ENCODE results near the gene MAPK6.

GRCh38 chr15:52016316-52016715, 2.7 kb upstream of the MAPK6 start:
- TF ChIP-seq CTCF (IDR thresholded peaks at IDR 0.05) = no peak
- TF ChIP-seq POLR2AphosphoS5 (IDR thresholded peaks at IDR 0.05) = no peak
- no peak for TF ChIP-seq POLR2A (IDR thresholded peaks at IDR 0.05)

Data from transverse colon (tissue), 4 donors.